ENCODE data around the gene RFX4.

RFX4 gene

DNA sequence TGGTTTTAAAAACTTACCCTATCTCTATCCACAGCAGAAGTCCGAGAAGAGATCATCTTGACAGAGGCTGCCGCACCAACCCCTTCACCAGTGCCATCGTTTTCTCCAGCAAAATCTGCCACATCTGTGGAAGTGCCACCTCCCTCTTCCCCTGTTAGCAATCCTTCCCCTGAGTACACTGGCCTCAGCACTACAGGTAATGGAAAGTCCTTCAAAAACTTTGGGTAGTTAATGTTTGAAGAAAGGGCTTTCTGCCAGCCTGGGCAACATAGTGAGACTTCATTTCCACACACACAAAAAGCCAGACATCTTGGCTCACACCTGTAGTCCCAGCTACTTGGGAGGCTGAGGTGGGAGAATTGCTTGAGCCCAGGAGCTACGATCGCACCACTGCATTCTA, 150.1 kb downstream of the RFX4 start:
- TF ChIP-seq, protein P1, sequence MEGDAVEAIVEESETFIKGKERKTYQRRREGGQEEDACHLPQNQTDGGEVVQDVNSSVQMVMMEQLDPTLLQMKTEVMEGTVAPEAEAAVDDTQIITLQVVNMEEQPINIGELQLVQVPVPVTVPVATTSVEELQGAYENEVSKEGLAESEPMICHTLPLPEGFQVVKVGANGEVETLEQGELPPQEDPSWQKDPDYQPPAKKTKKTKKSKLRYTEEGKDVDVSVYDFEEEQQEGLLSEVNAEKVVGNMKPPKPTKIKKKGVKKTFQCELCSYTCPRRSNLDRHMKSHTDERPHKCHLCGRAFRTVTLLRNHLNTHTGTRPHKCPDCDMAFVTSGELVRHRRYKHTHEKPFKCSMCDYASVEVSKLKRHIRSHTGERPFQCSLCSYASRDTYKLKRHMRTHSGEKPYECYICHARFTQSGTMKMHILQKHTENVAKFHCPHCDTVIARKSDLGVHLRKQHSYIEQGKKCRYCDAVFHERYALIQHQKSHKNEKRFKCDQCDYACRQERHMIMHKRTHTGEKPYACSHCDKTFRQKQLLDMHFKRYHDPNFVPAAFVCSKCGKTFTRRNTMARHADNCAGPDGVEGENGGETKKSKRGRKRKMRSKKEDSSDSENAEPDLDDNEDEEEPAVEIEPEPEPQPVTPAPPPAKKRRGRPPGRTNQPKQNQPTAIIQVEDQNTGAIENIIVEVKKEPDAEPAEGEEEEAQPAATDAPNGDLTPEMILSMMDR (IDR thresholded peaks at IDR 0.05; ENCODE audit: low read depth, low read length): no peak
- DNase-seq (ENCODE audit: extremely low read depth, low read depth): no peak

DNA sequence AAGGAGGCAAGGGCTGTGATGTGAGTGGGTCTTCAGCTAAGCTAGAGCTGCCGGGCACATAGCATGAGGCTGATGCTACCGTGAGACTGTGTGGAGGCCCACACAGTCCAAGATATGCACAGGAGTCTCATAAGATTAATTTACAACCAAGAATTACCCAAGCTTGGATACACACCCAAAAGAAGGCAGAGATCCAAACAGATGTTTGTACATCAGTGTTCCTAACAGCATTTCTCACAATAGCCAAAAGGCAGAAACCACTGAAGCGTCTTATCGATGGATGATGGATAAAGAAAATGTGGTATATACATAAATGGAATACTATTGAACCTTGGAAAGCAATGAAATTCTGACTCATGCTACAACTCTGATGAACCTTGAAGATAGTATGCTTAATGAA, 150.9 kb downstream of the RFX4 start:
- TF ChIP-seq, protein P1 (IDR thresholded peaks at IDR 0.05; ENCODE audit: low read depth, low read length): no peak

GRCh38 chr12:106736051-106736957, 153.5 kb downstream of the RFX4 start:
- DNase-seq (ENCODE audit: extremely low read depth, low read depth): no peak
- TF ChIP-seq, protein P1 (IDR thresholded peaks at IDR 0.05; ENCODE audit: low read depth, low read length): no peak

More for the DNA sequence above, 150.9 kb downstream of the RFX4 start:
- DNase-seq (ENCODE audit: extremely low read depth, low read depth): no peak

DNA sequence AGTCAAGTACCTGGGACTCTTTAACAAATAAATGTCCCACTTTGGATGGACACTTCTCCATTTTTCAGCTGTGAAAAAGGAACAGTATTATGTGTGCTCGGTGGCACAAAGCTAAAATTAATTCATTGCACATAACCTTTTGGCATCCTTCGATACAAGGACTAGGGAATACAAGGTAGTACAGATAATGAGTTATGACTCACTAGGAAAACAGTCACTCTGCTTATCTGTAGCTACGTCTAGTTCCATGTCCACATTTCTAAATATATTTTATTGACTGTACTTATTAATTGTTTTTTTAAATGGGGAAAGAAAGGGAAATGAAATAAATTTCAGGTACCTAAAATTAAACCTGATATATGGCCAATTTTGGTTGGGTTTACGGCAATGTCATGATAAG, 156.5 kb downstream of the RFX4 start:
- no peak for DNase-seq (ENCODE audit: extremely low read depth, low read depth)
- TF ChIP-seq, protein P1 (IDR thresholded peaks at IDR 0.05; ENCODE audit: low read depth, low read length): no peak

GRCh38 chr12:106739815-106740530, 157.2 kb downstream of the RFX4 start:
- TF ChIP-seq, protein P1 (IDR thresholded peaks at IDR 0.05; ENCODE audit: low read depth, low read length): no peak
- no peak for DNase-seq (ENCODE audit: extremely low read depth, low read depth)

DNA sequence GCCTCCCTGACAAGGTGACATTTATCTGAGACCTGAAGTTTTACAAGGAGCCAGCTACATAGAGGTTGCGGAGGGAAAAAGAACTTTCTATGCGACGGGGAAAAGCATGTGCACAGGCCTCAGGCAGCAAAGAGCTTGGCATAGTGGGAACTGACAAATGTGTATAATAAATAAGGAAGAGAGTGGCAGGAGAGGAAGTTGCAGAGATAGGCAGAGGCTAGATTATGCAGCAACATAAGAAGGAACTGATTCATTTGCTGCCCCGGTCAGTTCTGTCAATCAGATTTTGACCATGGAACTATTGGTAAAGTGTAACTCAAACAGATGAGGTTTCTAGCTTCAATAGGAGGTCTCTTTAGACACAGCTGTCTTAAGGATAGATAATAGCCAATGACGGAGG, 158.0 kb downstream of the RFX4 start:
- DNase-seq (ENCODE audit: extremely low read depth, low read depth): no peak
- TF ChIP-seq, protein P1 (IDR thresholded peaks at IDR 0.05; ENCODE audit: low read depth, low read length): no peak

- TF ChIP-seq, protein P1 (IDR thresholded peaks at IDR 0.05; ENCODE audit: low read depth, low read length): no peak
- DNase-seq (ENCODE audit: extremely low read depth, low read depth): no peak
Observed at GRCh38 chr12:106741247-106741646, 158.4 kb downstream of the RFX4 start.
